Neural crest cell (in vitro differentiated cells): ENCODE measurements around the gene NUDT3. TPM values are rescaled to one million over a fixed set of nuclear protein-coding genes. Genes with fewer than 3 reads are reported as not detected.

Source experiments
- DNase-seq: peaks from one replicate; pipeline ENCODE4 v3.0.0; 2021; ENCODE audit warnings: low read depth, mixed read lengths, low spot score
- H3K27ac Mint-ChIP-seq: one replicate; pipeline ENCODE4 v1.8.0; 2021; ENCODE audit warnings: mild to moderate bottlenecking, mixed read lengths; ENCODE audit not compliant: unreplicated experiment
- H3K27me3 Mint-ChIP-seq: 2 replicates; pipeline ENCODE4 v1.8.0; 2021; ENCODE audit warnings: low read depth, mild to moderate bottlenecking, mixed read lengths
- H3K36me3 Mint-ChIP-seq: 2 replicates; pipeline ENCODE4 v1.8.0; 2021; ENCODE audit warnings: low read depth, mild to moderate bottlenecking, mixed read lengths
- H3K4me1 Mint-ChIP-seq: 2 replicates; pipeline ENCODE4 v1.8.0; 2021; ENCODE audit warnings: mixed read lengths
- H3K4me3 Mint-ChIP-seq: one replicate; pipeline ENCODE4 v1.8.0; 2021; ENCODE audit warnings: mild to moderate bottlenecking, mixed read lengths
- H3K9me3 Mint-ChIP-seq: 2 replicates; pipeline ENCODE4 v1.8.0; 2021; ENCODE audit warnings: mixed read lengths
- total RNA-seq: library from RNA; stranded (reverse); gene quantifications from 2 replicates; pipeline ENCODE4 v1.2.1, GENCODE V29; 2021
- TF ChIP-seq, protein P1 (sequence below): fragments of 200-600 bp; sonication (generic); conservative IDR thresholded peaks from 2 replicates; pipeline ENCODE4 v1.5.0; 2021; ENCODE audit warnings: antibody characterized with exemption, mild to moderate bottlenecking

The NUDT3 gene
- total RNA-seq, 1 donor from 2014 or later = 47.5 TPM

DNA sequence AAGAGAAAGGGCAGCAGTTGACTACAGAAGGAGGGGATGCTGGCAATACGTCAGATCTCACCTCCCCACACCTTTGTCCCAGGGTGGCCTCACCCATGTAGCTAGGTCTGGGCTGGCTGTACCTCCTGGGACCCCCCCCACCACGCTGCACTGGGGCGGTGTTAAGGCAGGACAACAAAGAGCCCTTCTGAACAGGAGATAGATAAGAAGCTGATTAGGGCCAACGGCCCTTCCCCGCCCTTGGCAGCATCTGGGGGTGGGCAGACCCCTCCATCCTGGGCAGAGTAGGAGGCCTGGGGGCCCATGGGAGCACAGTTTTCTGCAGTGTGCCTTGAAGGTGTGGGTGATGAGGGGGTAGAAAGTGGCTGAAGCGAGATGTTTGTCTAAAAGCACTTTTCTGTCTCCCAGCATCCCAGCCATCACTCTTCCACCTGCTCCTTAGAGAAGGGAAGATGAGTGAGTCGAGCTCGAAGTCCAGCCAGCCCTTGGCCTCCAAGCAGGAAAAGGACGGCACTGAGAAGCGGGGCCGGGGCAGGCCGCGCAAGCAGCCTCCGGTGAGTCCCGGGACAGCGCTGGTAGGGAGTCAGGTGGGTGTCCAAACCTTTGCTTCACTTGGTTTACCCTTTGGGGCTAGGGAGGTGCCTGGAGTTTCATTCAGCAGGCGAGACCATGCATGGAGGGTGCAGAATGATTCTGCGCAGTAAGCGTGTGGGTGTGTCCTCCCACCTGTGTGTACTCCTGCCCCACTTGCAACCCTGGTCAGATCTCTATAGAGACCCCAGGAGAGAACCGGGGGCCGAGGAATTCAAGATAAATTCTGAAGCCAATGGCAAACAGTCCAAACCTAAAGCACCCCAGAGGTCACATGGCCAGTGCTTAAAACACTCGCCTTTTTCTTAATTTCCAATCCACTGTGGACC, 151.9 kb downstream of the NUDT3 start:
- TF ChIP-seq, protein P1, sequence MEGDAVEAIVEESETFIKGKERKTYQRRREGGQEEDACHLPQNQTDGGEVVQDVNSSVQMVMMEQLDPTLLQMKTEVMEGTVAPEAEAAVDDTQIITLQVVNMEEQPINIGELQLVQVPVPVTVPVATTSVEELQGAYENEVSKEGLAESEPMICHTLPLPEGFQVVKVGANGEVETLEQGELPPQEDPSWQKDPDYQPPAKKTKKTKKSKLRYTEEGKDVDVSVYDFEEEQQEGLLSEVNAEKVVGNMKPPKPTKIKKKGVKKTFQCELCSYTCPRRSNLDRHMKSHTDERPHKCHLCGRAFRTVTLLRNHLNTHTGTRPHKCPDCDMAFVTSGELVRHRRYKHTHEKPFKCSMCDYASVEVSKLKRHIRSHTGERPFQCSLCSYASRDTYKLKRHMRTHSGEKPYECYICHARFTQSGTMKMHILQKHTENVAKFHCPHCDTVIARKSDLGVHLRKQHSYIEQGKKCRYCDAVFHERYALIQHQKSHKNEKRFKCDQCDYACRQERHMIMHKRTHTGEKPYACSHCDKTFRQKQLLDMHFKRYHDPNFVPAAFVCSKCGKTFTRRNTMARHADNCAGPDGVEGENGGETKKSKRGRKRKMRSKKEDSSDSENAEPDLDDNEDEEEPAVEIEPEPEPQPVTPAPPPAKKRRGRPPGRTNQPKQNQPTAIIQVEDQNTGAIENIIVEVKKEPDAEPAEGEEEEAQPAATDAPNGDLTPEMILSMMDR = no peak
- Mint-ChIP-seq H3K27me3 (peaks cover 6% of the 10 kb centered on the region), H3K27ac (no peak overlapping the region), H3K4me3 (peak overlapping the region; percentile 82), H3K36me3 (peaks cover 14% of the 10 kb centered on the region), H3K9me3 (no peaks in the 10 kb centered on the region), H3K4me1 (peaks cover 69% of the 10 kb centered on the region)
- DNase-seq = no peak

DNA sequence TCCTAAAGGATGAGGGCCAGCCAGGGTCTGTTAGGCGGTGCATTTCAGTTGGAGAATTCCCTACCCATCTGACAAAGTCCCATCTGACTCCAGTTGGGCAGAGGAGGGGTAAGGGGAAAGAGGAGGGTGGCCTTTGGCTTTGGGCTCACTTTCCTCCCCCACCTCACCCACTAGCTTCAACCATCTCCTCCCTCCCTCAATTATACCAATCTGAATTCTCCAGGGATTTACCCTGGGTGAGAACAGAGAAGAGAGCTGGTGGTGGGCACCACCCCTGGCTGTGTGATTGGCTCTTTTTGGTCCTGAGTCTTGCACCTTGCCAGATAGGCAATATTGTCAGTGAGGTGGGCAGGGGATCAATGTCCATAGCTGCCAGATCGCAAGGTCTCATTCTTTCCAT, 152.6 kb downstream of the NUDT3 start:
- Mint-ChIP-seq H3K36me3 (peaks cover 11% of the 10 kb centered on the region), H3K27me3 (peaks cover 6% of the 10 kb centered on the region), H3K27ac (no peak overlapping the region), H3K4me1 (peaks cover 64% of the 10 kb centered on the region), H3K4me3 (peak overlapping the region; percentile 98), H3K9me3 (no peaks in the 10 kb centered on the region)
- no peak for DNase-seq
- TF ChIP-seq, protein P1 = no peak

DNA sequence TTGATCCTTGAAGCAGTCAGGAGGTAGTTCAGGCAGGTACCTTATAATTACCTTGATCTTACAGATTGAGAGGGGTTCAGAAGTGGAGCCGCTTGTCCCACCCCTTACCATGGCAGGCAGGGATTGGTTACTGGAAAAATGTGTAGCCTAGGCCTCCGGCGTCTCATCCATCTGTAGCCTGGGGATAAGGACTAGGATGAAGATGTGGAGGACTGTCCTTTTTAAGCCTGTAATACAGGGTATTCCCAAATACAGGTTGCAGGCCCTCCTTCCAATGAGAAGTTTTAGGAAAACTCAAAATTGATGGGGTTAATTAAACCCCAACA, 153.0 kb downstream of the NUDT3 start:
- Mint-ChIP-seq H3K9me3 (no peaks in the 10 kb centered on the region), H3K27me3 (peaks cover 6% of the 10 kb centered on the region), H3K36me3 (peaks cover 11% of the 10 kb centered on the region), H3K4me1 (peaks cover 61% of the 10 kb centered on the region), H3K4me3 (peak overlapping the region; percentile 98), H3K27ac (no peak overlapping the region)
- no peak for DNase-seq
- TF ChIP-seq, protein P1 = no peak

DNA sequence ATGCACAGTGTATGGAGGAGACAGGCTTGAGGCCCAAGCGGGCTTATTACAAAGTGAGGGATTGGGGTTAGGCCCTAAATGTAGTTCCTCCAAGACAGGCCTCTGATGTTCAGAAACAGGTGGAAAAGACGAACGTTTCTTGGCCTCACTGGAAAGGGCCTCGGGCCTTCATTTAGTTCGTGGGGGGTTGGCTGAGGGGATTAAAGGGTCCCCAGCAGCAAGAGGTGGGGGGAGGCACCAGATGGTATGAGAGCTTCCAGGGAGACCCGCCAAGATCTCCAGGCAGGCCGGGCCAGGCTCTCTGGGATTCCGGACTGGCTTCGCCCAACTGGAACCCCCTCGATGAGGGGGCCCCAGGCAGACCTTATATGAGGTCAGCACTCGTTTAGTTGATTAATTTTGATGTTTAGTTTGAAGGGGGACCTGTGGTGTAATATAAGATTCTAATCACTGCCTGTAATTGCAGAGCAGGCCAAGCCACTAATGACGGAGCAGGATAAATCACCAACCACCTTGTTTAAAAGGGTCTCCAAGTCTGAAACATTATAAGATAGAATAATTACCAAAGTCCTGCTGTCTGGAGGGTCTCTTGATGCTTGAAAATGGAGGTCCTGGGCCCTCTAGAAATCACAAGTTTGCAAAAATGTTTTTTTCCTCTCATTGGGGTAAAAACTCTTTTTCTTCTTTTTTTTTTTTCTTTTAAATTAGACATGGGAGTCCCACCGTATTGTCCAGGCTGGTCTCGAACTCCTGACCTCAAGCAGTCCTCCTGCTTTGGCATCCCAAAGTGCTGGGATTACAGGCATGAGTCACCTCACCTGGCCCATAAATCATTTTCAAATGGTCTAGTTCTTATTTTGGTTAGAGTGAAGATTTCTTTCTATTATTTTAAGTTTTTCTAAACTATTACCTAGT, 153.6 kb downstream of the NUDT3 start:
- H3K4me3 Mint-ChIP-seq = peak overlapping the region; percentile 98
- H3K4me1 Mint-ChIP-seq = peaks cover 65% of the 10 kb centered on the region
- TF ChIP-seq, protein P1 = no peak
- DNase-seq = no peak
- H3K27me3 Mint-ChIP-seq = peaks cover 6% of the 10 kb centered on the region
- H3K36me3 Mint-ChIP-seq = peaks cover 11% of the 10 kb centered on the region
- no peaks in the 10 kb centered on the region for H3K9me3 Mint-ChIP-seq
- H3K27ac Mint-ChIP-seq = peak overlapping the region; percentile 95

DNA sequence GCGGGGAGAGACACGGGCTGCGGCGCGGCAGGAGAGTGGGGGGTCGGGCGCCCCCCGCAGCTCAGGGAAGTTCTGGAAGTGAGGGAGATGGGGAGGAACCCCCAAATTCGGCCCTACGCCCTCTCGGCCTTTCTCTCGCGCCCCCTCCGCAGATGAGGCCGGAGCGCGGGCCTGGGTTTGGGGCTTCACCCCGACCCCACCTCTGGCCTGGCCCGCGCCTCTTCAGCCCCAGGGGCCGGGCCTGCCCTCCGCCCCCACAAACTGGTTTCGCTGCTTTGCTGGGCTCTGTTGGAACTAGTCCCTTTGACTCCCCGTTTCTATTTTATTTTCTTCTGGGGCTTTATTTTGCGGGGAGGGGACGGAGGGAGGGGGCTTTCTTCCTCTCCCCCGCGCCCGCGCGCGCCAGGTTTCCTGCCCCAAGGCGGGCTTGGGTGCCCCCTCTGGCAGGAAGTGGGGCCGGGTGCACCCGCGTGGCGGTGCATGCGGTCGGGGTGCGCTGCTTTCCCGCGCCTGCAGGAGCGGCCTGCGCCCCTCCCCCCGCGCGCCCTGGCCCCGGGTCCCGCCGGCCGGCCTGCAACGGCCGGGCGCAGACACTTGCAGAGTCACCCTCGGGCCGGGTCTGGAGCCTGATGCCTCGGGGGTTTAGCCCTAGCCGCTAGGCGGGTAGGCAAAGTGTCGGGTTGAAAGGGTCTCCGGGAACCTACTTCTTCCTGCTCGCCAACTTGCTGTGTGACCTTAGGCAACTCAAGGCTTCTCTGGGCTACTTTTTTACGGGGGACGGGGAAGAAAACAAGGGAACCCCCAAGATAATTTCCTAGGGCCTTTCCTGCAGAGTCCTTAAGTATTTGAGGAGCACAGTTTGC, 154.5 kb downstream of the NUDT3 start:
- H3K4me3 Mint-ChIP-seq = peak overlapping the region; percentile 98
- H3K27me3 Mint-ChIP-seq = peaks cover 6% of the 10 kb centered on the region
- peaks cover 62% of the 10 kb centered on the region for H3K4me1 Mint-ChIP-seq
- TF ChIP-seq, protein P1 = peak; percentile 48
- no peaks in the 10 kb centered on the region for H3K9me3 Mint-ChIP-seq
- peak; percentile 49 for DNase-seq
- H3K27ac Mint-ChIP-seq = peak overlapping the region; percentile 95
- H3K36me3 Mint-ChIP-seq = peaks cover 11% of the 10 kb centered on the region
